GM21737 (cell line): ENCODE results near the gene CCDC91.

Source experiments
- ATAC-seq: cut with Tn5 transposase; IDR thresholded peaks from one replicate; pipeline ENCODE4 v1.9.1; 2021; ENCODE audit warnings: mild to moderate bottlenecking, moderate library complexity; ENCODE audit not compliant: unreplicated experiment

CCDC91 gene

DNA sequence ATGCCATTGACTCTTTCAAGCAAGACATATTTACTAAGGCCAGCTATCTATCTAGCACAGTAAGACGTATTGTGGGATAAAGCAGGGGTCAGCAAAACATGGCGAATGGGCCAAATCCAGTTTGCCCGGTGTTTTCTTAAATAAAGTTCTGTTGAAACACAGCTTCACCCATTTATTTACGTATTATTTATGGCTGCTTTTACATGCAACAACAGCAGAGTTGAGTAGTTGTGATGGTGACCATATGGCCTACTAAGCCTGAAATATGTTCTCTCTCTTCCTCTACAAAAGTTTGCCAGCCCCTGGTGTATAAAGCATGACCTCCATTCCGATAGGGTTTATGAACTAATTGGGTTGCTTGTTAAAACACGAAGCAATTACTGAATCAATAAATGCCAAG, 322.1 kb downstream of the CCDC91 start:
- ATAC-seq, result no peak

DNA sequence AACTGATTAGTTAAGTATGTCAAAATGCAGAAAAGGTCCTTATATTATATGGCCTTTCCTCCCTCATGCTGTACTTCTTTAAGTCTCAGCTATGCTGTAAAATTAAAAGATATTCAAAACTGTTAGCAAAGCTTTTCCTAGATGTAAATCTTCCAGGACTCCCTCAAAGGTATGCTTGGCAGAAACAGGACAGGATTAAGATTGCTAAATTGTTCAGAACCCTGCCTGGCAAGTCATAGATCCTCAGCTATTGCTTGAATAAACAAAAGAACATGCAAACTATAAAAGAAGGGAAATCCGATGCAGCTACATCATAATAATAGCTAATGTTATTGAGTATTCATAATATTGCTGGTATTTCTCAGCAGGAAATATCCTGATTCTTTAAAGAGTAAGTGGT, 322.6 kb downstream of the CCDC91 start:
- ATAC-seq, result no peak

DNA sequence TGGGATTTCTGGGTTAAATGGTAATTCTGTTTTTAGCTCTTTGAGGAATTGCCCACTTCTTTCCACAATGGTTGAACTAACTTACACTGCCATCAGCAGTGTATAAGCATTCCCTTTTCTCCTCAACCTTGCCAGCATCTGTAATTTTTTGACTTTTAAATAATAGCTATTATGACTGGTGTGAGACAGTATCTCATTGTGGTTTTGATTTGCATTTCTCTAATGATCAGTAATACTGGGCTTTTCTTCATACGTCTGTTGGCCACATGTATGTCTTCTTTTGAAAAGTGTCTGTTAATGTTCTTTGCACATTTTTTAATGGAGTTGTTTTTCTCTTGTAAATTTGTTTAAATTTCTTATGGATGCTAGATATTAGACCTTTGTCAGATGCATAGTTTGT, 323.7 kb downstream of the CCDC91 start:
- no peak for ATAC-seq

DNA sequence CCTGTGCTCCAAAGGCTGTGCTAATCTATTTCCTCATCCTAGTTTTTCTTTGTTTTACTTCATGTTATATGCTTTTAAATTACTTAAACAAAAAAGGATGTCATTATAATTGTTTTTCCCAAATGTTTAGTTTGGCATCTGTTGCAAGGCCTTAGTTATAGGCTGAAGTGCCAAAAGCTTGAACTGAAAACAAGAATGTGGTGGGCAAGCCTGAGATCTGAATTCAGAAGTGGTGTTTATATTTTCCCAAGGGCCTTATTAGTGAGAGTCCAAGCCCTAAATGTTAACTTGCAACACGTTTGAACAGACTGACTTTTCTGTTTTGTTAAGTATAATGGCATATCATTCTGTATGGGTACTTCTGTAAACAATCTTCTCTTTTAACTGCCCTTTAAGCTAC, 326.8 kb downstream of the CCDC91 start:
- no peak for ATAC-seq

DNA sequence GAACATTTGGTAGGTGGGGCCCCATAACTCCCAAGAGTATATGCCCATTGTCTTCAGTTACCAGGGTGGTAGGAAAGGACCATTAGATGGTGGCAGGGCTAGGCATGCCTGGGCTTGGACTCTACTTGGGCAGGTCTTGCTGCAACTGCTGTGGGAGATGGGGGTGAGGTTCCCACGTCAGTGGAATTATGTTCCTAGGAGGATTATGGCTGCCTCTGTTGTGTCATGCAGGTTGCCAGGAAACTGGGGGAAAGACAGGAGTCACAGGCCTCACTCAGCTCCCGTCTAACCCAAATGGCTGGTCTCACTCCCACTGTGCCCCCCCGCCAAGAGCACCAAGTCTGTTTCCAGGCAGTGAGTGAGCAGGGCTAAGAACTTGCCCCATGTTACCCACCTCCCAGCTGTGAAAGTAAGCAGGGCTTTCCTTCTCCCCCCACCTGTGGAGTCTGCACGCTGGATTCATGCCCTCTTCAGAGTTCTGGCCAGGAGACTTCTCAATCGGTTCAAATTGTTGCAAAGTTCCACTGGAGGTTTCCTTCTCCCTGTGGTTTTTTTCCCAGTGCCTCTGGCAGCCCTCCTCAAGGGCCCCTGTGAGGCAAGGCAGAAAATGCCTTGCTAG, 337.5 kb downstream of the CCDC91 start:
- no peak for ATAC-seq

DNA sequence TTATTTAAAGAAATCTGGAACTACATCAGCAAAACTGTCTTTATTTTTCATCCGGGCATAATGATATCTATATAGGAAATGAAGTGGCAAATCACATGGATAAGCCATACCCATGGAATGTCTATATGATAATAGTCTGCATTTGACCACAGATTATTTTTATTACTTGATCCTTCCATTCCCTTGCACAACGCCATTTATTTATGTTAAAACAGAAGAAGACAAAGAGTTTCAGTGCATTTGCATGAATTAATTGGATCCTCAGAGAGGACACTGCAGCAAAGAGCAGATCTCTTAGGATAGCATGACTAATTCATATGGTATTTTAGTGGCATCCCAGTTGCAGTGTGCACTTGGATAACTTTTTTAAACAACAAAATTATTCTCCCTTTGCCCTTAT, 345.0 kb downstream of the CCDC91 start:
- no peak for ATAC-seq

DNA sequence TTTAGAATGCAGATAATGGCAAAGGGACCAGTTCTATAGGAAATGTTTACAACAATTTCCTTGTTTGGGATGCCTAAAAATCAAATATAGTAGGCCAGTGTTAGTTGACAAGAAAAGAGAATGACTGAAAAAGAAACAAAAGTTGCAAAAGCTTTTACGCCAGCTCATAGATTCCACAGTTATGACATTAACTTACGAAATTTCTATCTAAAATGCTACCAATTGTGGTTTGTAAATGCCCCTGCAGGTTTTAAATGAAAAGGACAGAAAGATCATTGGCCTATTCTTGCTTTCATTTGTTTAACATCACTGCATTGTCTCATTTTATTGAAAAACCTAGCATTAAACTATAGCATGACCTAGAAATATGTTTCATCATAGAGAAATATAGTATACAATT, 345.8 kb downstream of the CCDC91 start:
- no peak for ATAC-seq

DNA sequence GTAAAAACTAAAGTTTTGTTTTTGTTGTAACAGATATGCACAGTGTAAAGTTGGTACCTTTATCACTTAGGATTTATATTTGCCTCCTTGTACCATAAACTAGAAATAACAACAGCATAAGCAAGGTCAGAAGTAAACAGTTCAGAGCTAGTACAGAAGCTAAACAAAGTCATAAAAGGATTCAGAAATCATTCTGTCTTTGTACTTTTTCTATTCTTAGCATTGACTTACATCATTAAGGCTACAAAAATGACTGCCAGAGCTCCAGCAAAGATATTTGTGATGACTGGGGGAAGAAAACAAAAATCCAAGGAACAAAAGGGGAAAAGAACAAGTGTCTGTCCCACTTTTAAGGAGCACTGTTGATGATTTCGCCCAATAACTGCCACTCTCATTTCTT, 347.2 kb downstream of the CCDC91 start:
- no peak for ATAC-seq

DNA sequence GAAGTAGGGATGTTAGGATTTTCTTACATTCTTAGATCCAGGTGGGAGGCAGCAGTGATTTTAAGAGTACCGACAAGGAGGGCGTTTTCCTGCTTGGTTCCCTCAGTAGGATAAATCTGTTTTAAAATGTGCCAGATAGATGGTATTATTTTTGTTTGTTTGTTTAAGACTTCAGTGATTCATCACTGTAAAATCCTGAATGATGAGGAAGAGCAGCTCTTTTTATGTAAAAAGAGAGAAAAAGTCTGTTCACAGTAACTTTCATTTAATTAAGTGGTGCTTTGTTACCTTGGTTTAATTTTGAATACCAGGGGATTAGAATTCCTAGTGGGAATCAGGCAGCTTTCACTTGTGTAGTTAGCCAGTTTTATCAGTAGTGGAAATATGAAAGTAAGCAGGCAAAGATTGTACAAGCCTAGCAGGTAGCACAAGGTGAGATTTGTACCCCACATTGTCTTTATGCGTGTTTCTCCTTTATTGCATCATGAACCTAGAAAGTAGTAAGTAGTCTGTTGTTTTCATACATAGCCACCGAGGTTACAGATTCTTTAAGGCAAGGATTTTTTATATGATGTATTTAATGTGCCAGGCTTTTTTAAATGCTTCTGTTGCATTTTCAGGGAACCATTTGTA, 349.6 kb downstream of the CCDC91 start:
- ATAC-seq, result no peak

DNA sequence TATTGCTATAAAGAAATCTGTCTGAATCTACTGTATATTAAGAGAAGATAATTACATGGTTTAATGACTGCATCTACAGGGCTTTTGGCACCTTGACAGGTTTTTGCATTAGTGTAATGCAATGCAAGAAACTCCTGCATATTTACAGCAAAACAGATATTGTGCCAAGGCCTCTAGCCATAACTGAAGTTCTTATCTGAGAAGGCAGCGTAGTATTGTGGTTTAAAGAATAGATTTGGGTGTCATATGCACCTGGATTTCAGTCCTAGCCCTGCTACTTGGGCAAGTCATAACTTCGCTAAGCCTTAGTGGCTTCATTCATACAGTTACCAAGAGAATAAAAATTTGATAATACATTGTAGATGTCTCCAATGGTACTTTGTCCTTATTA, 350.1 kb downstream of the CCDC91 start:
- no peak for ATAC-seq

DNA sequence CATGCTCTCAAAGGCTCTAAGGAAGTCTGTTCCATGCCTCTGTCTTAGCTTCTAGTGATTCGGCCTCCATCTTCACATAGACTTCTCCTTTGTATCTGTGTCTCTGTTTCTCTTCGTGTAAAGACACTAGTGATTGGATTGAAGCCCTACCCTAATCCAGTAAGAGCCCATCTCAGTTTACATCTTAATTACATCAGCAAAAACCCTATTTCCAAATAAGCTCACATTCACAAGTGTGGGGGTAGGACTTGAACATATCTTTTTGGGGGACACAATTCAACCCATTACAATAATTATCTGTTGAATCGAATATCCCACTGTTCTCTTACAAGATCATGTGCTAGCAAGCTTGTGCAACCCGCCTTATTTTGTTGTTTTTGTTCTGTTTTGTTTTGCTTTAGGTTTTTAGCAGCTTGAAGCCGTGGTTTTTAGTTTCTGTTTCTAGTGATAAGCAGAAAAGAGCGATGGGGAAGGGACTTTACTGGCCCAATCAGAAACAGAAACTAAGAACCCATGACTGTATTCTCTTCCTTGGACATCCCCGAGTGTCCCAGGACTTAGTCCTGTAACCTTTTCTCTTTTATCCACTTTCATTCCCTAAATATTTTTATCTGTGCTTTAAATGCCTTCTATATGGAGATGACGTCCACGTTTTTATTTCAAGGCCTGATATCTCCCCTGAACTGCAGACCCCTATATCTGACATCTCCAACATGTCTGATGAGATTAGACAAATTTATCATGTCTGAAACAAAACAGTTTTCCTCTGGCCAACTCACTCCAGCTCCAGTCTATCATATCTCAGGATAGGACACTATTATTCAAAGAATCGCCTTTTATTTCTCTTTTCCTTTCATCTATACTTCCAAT, 353.0 kb downstream of the CCDC91 start:
- ATAC-seq, result peak; percentile 54

DNA sequence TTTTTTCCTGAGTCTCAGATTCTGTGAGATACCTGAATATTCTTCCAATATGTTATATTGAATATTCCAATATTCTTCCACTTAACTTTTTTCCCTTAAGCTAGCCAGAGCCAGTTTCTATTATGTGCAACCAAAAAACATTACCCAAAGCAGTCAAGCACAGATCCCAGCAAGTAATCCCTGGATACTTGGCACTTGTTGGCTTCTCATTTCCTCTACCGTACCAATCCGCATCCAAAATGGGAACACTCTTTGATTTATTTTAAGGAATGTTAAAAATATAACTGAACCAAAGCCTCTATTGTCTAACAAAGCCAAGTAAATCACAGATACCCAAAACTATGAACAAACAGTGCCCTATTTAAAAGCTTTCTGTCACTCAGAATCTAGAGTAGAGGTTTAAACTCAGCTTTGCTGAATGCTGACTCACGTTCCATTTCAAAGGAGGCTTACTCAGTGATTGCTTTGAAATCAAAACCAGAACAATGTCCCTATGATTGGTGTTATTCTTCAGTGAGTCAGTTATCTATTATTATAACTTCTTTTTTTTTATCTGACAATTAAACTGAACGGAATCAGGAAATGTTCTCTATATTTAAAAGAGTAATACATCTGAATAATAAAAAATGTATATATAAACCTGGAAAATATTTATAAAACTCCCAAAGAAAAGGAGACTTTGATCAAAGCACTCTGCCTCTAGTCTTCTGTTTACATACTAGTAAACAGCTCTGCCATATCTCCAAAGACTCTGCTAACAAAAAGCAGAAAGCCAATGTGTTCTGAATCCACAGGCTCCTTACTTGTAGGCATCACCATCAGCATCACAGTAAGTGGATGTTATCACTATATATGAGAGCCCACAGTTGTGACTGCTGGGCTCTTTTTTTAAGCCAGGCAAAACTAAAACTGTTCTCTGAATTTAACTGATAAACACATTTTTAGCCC, 360.8 kb downstream of the CCDC91 start:
- ATAC-seq, result no peak

DNA sequence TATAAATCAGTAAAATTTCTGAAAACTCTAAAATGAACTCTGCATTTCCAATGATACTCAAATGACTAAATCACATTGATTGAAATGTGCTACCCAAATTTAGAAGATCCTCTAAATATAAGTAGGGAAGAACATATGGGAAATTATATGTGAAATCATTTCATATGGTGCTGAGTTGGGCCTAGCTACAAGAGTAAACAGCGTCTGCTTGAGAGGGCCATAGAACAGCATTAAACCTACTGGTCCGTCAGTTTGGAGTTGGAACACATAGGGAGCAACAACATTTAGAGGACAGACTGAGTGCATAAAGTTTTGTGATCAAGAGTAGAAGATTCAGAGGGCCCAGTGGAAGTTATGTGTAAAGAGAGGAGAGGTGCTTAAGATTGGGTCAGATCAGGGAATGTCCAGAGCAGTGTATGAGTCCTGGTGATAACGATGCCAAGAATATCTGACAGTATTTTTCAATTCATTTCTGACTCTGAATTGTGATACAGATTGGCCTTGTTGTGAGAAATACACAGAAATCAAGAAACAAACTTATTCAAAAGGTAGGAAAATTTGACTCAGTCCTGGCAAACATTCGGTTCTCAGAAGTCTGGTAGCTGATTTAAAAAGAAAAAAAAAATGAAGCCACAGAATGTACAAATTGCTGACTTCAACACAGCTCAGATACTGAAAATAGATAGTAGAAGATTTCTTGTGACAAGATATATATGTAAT, 362.2 kb downstream of the CCDC91 start:
- no peak for ATAC-seq

DNA sequence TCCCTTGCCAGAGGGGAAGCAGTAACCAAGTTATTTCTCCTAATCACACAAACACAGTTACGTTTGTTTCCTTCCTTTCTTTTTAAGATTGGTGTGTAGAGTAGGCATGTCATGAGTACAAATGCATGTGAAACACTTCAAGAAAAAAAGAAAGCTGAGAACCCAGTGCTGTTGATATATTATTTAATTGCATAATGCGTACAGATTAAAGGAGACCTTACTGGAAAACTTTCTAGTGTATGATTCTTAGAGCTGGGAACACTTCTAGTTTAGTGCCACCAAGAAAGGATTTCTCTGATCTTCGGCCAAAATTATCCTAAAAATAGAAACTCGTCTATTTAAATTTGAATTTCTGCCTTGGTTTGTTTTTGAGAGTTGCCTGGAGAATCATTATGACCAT, 365.5 kb downstream of the CCDC91 start:
- ATAC-seq, result no peak

DNA sequence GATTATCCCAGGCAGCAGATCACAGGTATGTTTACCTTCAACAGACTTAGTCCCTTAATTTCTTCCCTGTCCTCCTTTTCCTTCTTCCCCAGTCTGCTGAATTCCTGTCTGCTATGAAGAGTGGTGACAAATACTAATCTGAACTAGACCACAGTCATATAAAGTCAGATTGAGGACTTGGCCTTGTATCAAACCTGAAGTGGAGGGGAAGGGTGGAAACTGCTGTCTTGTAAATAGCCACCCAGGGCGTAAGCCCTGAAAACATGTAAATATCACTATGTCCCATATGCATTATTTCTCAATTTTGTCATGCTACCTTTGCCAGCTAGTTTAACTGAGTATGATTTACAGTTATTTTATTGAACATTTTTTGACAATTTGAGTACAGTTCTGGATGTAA, 368.0 kb downstream of the CCDC91 start:
- no peak for ATAC-seq

DNA sequence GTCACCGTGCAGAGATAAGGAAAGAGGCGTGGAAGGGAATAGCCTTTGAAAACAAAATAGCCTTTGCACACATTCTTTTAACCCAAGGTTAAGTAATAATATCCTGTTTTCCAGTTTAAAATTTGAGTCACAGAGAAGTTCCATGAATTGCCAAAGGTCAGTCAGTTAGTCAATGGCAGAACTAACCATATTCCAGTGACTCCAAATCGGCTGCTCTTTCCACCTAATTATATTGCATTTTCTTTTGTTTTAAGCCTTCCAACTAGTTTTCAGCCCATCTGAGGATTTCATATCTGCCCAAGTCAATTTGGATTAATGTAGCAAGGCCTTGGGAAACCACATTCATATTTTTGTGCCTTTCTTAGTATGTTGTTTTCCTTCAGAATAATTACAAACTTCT, 373.0 kb downstream of the CCDC91 start:
- ATAC-seq, result no peak

DNA sequence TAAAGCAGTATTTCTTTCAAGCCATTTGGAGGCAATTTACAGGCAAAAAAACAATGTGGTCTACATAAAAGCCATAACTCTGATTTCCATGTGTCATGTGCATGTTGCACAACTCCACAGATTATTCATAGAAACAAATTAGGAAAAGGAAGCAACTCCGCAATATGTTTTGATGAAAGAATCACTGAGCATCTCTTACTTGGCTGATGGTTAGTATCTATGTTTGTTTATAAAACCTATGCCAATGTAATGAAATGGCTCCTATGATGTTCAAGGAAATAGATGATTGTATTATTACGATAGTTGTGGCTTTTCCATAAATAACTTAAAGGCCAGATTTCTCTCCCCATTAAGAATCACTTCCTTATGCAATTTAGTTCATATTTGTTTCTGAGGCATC, 373.7 kb downstream of the CCDC91 start:
- ATAC-seq, result no peak

DNA sequence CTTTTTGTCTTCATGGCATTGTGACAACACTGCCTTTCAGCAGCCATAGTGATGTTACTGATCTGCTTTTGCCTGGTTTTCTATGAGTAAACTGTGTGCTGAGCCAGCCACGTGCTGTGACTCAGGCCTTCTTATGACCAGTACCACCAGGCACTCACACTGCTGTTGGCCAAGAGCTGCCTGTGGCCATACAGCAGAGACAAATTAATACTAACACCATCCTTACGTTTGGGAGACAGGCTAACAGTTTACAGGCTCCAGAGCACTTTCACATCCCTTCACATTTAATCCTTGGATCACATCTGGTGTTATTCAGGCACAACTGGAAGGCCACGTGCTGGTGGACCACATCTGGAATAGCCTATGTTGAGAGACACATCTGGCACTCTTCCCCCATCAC, 377.9 kb downstream of the CCDC91 start:
- ATAC-seq, result no peak

DNA sequence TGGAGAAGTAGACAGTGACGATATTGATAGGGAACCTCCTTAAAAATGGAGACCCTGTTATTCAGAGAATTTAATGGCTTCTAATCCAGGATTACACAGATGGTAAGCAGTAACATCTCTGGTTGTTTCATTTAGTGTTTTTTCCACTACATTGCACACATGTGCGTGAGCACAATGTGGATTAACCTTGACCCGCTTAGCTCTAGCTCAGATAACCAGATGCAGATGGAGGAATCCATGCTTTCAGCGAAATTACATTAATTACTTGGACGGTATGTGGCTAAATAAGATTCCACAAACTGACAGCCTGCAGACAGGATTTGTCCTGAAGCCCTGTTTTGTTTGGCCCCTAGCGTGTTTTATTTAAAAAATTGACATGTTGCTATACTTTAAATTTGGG, 378.4 kb downstream of the CCDC91 start:
- no peak for ATAC-seq

DNA sequence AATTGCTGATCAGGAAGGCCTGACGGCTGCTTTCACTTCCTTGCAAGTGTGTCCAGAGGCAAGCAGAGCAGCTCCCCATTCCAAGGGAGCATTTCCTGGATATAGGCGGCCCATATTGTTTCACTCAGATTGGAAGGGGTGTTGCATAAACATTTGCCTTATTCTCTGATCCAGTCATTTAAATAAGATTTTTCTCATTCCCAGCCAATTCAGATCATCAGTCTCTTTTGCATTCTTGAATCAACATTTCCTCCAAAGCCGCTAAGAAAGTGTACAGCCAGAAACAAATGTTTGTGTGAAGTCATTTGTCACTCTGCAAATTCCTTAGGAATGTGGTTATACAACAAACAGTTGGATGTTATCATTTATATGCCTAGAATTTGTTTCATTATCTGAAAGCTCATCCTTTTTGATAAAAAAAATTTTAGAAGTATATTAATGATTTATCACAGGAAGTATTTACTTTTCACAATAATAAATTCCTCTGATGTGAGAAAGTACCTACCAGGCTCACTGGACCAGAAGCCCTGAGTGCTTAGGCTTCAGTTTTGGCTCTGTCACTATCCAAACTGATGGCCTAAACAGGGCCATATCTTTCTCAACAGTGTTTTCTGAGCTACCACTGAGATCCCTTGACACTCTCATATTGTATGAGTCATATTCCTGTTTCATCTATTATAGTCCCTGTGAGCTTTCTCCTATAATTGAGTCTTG, 379.6 kb downstream of the CCDC91 start:
- ATAC-seq, result no peak
